ENCODE results near the gene TSPAN17. TPM values are rescaled to one million over a fixed set of nuclear protein-coding genes. Genes with fewer than 3 reads are reported as not detected.

TSPAN17 gene
- total and polyA plus RNA-seq, 3 experiments from 2014 or later: 26.2 to 38.8 (median 37.4) TPM

GRCh38 chr5:176659860-176660461 lies 12.7 kb downstream of the TSPAN17 start:
- H3K4me1 ChIP-seq (ENCODE audit: insufficient read depth, low read length): peaks cover 24% of the 10 kb centered on the region
- Mint-ChIP-seq H3K27me3 (peaks cover 8 to 14% of the 10 kb centered on the region in 2 donors), H3K4me1 (peaks cover 28 to 48% (median 36%) of the 10 kb centered on the region in 3 donors), H3K27ac (peak overlapping the region in 7 of 8 donors; percentile 59 to 86 (median 70)), H3K36me3 (peaks cover 0 to 23% (median 2%) of the 10 kb centered on the region in 3 donors), H3K9me3 (no peaks in the 10 kb centered on the region), H3K4me3 (peak overlapping the region in 3 of 7 donors; percentile 13 to 79 (median 41))
- H3K9me3 ChIP-seq (ENCODE audit: low read length): no peaks in the 10 kb centered on the region
- POLR2A ChIA-PET: interaction anchor here (0.6 kb wide), 1 partner anchor 28 kb away, joined by 5 read pairs; no protein-coding TSS in a partner anchor
- no peaks in the 10 kb centered on the region for H3K36me3 ChIP-seq (ENCODE audit: insufficient read depth, low read length)
- no peak overlapping the region for H3K4me3 ChIP-seq (ENCODE audit: low read length)
- no peaks in the 10 kb centered on the region for H3K27me3 ChIP-seq (ENCODE audit: insufficient read depth, low read length, poor library complexity, severe bottlenecking)
- no peak overlapping the region for H3K27ac ChIP-seq (ENCODE audit: low read depth, low read length)
- CTCF ChIA-PET: interaction anchor here (0.6 to 6.8 kb wide), 38 partner anchors 10 to 930 kb away, joined by 3 to 108 read pairs (median 4); partner anchors contain the start of genes CLTB, EIF4E1B, HIGD2A and NOP16
- DNase-seq: no peak

DNA sequence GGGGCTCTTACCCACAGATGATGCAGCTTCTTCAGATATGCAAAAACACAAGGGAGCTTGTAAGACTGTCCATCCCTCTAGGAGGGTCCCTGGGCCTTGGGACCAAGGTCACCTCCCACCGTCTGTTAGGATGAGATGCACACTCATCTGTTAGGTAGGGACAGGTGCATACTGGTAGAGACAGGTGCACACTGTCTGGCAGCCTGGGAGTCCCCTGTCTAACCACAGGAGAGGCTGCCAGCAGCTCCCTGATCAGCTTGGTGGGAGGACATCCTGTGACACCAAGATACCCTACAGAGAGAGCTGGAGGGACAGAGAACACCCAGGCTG lies 13.2 kb downstream of the TSPAN17 start:
- Mint-ChIP-seq H3K4me3 (peak overlapping the region in 2 of 7 donors; percentile 41 to 50), H3K27ac (peak overlapping the region in 7 of 8 donors; percentile 52 to 86 (median 68)), H3K9me3 (no peaks in the 10 kb centered on the region), H3K4me1 (peaks cover 27 to 43% (median 34%) of the 10 kb centered on the region in 3 donors), H3K36me3 (peaks cover 0 to 18% (median 2%) of the 10 kb centered on the region in 3 donors), H3K27me3 (peaks cover 12 to 19% of the 10 kb centered on the region in 2 donors)
- POLR2A ChIA-PET: interaction anchor here (0.6 to 1.0 kb wide), 2 partner anchors 14 to 29 kb away, joined by 5 to 8 read pairs; partner anchors contain the start of gene TSPAN17
- no peak overlapping the region for H3K27ac ChIP-seq (ENCODE audit: low read depth, low read length)
- DNase-seq: peak in 1 of 5 donors; percentile 52
- CTCF ChIA-PET: interaction anchor here (0.6 to 6.8 kb wide), 40 partner anchors 10 to 931 kb away, joined by 3 to 108 read pairs (median 4); partner anchors contain the start of genes CLTB, EIF4E1B, HIGD2A and NOP16
- peaks cover 24% of the 10 kb centered on the region for H3K4me1 ChIP-seq (ENCODE audit: insufficient read depth, low read length)
- H3K36me3 ChIP-seq (ENCODE audit: insufficient read depth, low read length): no peaks in the 10 kb centered on the region
- no peaks in the 10 kb centered on the region for H3K9me3 ChIP-seq (ENCODE audit: low read length)
- no peaks in the 10 kb centered on the region for H3K27me3 ChIP-seq (ENCODE audit: insufficient read depth, low read length, poor library complexity, severe bottlenecking)
- H3K4me3 ChIP-seq (ENCODE audit: low read length): no peak overlapping the region

- H3K4me3 ChIP-seq (ENCODE audit: low read length): no peak overlapping the region
- Mint-ChIP-seq H3K4me3 (peak overlapping the region in 4 of 7 donors; percentile 8 to 68 (median 31)), H3K27ac (peak overlapping the region in 5 of 8 donors; percentile 34 to 68 (median 56)), H3K9me3 (no peaks in the 10 kb centered on the region), H3K27me3 (peaks cover 14 to 21% of the 10 kb centered on the region in 2 donors), H3K36me3 (peaks cover 0 to 14% (median 2%) of the 10 kb centered on the region in 3 donors), H3K4me1 (peaks cover 27 to 43% (median 34%) of the 10 kb centered on the region in 3 donors)
- no peaks in the 10 kb centered on the region for H3K27me3 ChIP-seq (ENCODE audit: insufficient read depth, low read length, poor library complexity, severe bottlenecking)
- H3K27ac ChIP-seq (ENCODE audit: low read depth, low read length): no peak overlapping the region
- CTCF ChIA-PET: interaction anchor here (0.6 to 6.8 kb wide), 41 partner anchors 9 to 931 kb away, joined by 3 to 108 read pairs (median 4); partner anchors contain the start of genes CLTB, EIF4E1B, HIGD2A and HK3
- no peaks in the 10 kb centered on the region for H3K36me3 ChIP-seq (ENCODE audit: insufficient read depth, low read length)
- DNase-seq: peak; percentile 67 to 84 (median 72)
- POLR2A ChIA-PET: interaction anchor here (1.0 kb wide), 1 partner anchor 14 kb away, joined by 8 read pairs; the partner anchor contains the start of gene TSPAN17
- peaks cover 24% of the 10 kb centered on the region for H3K4me1 ChIP-seq (ENCODE audit: insufficient read depth, low read length)
- no peaks in the 10 kb centered on the region for H3K9me3 ChIP-seq (ENCODE audit: low read length)
These were observed 13.8 kb downstream of the TSPAN17 start for GRCh38 chr5:176660860-176661641.

DNA sequence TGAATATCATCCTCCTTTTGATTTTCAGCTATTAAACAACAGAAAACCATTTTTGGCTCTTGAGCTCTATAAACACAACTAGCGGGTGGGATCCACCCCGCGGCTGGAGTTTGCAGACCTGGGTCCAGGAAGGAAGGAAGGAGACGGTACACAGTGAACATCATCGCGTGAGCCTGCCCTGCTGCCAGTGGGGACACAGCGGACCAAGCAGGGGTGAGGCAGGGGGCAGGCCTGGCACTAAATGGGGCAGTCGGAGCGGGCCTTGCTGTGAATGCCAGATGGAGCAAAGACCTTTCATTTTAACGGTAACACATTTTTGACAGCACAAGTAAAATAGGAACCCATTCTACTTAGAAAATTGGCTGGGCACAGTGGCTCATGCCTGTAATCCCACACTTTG lies 14.4 kb downstream of the TSPAN17 start:
- Mint-ChIP-seq H3K4me3 (no peak overlapping the region), H3K27ac (no peak overlapping the region), H3K36me3 (peaks cover 0 to 11% (median 2%) of the 10 kb centered on the region in 3 donors), H3K27me3 (peaks cover 14 to 24% of the 10 kb centered on the region in 2 donors), H3K4me1 (peaks cover 27 to 40% (median 34%) of the 10 kb centered on the region in 3 donors), H3K9me3 (no peaks in the 10 kb centered on the region)
- Histone ChIP-seq H3K9me3 (ENCODE audit: low read length) (no peaks in the 10 kb centered on the region), H3K27me3 (ENCODE audit: insufficient read depth, low read length, poor library complexity, severe bottlenecking) (no peaks in the 10 kb centered on the region), H3K4me3 (ENCODE audit: low read length) (no peak overlapping the region), H3K36me3 (ENCODE audit: insufficient read depth, low read length) (no peaks in the 10 kb centered on the region), H3K4me1 (ENCODE audit: insufficient read depth, low read length) (peaks cover 24% of the 10 kb centered on the region), H3K27ac (ENCODE audit: low read depth, low read length) (no peak overlapping the region)
- DNase-seq: no peak
- ChIA-PET CTCF (interaction anchor here (1.2 to 6.8 kb wide), 14 partner anchors 8 to 358 kb away, joined by 3 to 108 read pairs (median 7); partner anchors contain the start of genes EIF4E1B, HK3, SNCB and TSPAN17), POLR2A (no interaction called here)

GRCh38 chr5:176662371-176663333 lies 15.4 kb downstream of the TSPAN17 start:
- Mint-ChIP-seq H3K4me1 (peaks cover 27 to 36% (median 34%) of the 10 kb centered on the region in 3 donors), H3K27me3 (peaks cover 18 to 25% of the 10 kb centered on the region in 2 donors), H3K36me3 (peaks cover 0 to 2% (median 2%) of the 10 kb centered on the region in 3 donors), H3K27ac (no peak overlapping the region), H3K4me3 (no peak overlapping the region), H3K9me3 (no peaks in the 10 kb centered on the region)
- no peaks in the 10 kb centered on the region for H3K36me3 ChIP-seq (ENCODE audit: insufficient read depth, low read length)
- H3K9me3 ChIP-seq (ENCODE audit: low read length): no peaks in the 10 kb centered on the region
- H3K4me3 ChIP-seq (ENCODE audit: low read length): no peak overlapping the region
- CTCF ChIA-PET: no interaction called here
- H3K27ac ChIP-seq (ENCODE audit: low read depth, low read length): no peak overlapping the region
- H3K4me1 ChIP-seq (ENCODE audit: insufficient read depth, low read length): peaks cover 24% of the 10 kb centered on the region
- DNase-seq: no peak
- POLR2A ChIA-PET: no interaction called here
- H3K27me3 ChIP-seq (ENCODE audit: insufficient read depth, low read length, poor library complexity, severe bottlenecking): no peaks in the 10 kb centered on the region

DNA sequence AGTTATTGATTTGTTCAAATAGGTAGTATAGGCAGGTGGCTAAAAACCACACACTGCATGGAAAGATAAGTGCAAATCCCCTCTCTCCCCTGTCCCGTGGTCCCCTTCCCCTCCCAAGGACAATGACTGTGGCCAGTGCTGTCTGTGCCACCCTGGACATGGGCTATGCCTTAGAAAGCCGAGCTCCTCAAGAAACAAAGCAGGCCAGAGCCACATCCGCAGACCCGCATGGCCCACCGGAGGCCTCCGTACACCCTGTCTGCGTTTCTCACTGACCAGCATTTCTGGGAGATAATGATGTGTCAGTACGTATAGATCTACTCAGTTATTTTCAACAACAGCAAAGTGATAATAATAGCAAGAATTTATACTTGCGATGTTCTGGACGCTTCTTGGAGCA lies 16.3 kb downstream of the TSPAN17 start:
- Mint-ChIP-seq H3K27ac (peak overlapping the region in 1 of 8 donors; percentile 39), H3K4me3 (no peak overlapping the region), H3K36me3 (no peaks in the 10 kb centered on the region), H3K4me1 (peaks cover 20 to 27% (median 25%) of the 10 kb centered on the region in 3 donors), H3K9me3 (no peaks in the 10 kb centered on the region), H3K27me3 (peaks cover 19 to 30% of the 10 kb centered on the region in 2 donors)
- H3K27me3 ChIP-seq (ENCODE audit: insufficient read depth, low read length, poor library complexity, severe bottlenecking): no peaks in the 10 kb centered on the region
- no peaks in the 10 kb centered on the region for H3K9me3 ChIP-seq (ENCODE audit: low read length)
- no peak for DNase-seq
- no peak overlapping the region for H3K27ac ChIP-seq (ENCODE audit: low read depth, low read length)
- no peaks in the 10 kb centered on the region for H3K36me3 ChIP-seq (ENCODE audit: insufficient read depth, low read length)
- H3K4me1 ChIP-seq (ENCODE audit: insufficient read depth, low read length): peaks cover 18% of the 10 kb centered on the region
- ChIA-PET CTCF (no interaction called here), POLR2A (no interaction called here)
- H3K4me3 ChIP-seq (ENCODE audit: low read length): no peak overlapping the region

DNA sequence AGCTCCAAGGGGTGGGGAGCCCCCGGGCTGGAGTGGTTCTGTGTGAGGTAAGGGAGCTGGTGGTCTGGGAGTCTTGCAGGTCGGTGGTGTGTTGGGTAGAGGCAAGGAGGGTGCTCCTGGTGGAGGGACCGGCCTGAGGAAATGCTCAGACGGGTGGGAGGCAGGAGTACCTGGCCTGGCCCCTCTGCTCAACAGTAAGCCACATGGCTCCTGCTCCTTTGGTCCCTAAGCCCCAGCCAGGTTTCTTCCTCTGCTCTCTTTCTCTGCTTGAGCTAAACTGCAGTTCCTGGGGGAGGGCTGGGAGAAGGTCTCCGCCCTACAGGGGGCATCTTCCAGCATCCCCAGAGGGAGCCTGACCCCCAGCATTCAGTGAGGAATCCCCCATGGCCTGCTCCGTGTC lies 17.2 kb downstream of the TSPAN17 start:
- H3K4me1 ChIP-seq (ENCODE audit: insufficient read depth, low read length): peaks cover 12% of the 10 kb centered on the region
- Mint-ChIP-seq H3K9me3 (no peaks in the 10 kb centered on the region), H3K27me3 (peaks cover 23 to 35% of the 10 kb centered on the region in 2 donors), H3K27ac (no peak overlapping the region), H3K36me3 (no peaks in the 10 kb centered on the region), H3K4me1 (peaks cover 11 to 18% (median 16%) of the 10 kb centered on the region in 3 donors), H3K4me3 (no peak overlapping the region)
- H3K36me3 ChIP-seq (ENCODE audit: insufficient read depth, low read length): no peaks in the 10 kb centered on the region
- ChIA-PET CTCF (no interaction called here), POLR2A (no interaction called here)
- no peak overlapping the region for H3K27ac ChIP-seq (ENCODE audit: low read depth, low read length)
- H3K4me3 ChIP-seq (ENCODE audit: low read length): no peak overlapping the region
- no peak for DNase-seq
- no peaks in the 10 kb centered on the region for H3K27me3 ChIP-seq (ENCODE audit: insufficient read depth, low read length, poor library complexity, severe bottlenecking)
- H3K9me3 ChIP-seq (ENCODE audit: low read length): no peaks in the 10 kb centered on the region
